H9 (cell line): ENCODE measurements around the gene ATF6. TPM values are rescaled to one million over a fixed set of nuclear protein-coding genes. Genes with fewer than 3 reads are reported as not detected.

ENCODE experiments used
- DNase-seq: peaks from one replicate; pipeline ENCODE4 v3.0.0-alpha.2; 2017
- H2AFZ ChIP-seq: one replicate; pipeline ENCODE4 v1.6.1; 2013; ENCODE audit warnings: mild to moderate bottlenecking, low read length, control low read depth, moderate library complexity
- H2AK5ac ChIP-seq: 2 replicates; pipeline ENCODE4 v1.6.1; 2013; ENCODE audit warnings: low read length, control low read depth, mixed read lengths; ENCODE audit not compliant: insufficient read length
- H2BK120ac ChIP-seq: one replicate; pipeline ENCODE4 v1.6.1; 2013; ENCODE audit warnings: low read depth, mild to moderate bottlenecking, low read length, control low read depth, inconsistent platforms; ENCODE audit not compliant: poor library complexity, severe bottlenecking
- H2BK12ac ChIP-seq: 2 replicates; pipeline ENCODE4 v1.6.1; 2013; ENCODE audit warnings: low read length, control low read depth, mixed read lengths, low read depth; ENCODE audit not compliant: insufficient read length
- H2BK15ac ChIP-seq: 2 replicates; pipeline ENCODE4 v1.6.1; 2013; ENCODE audit warnings: low read depth, low read length, control low read depth
- H2BK20ac ChIP-seq: one replicate; pipeline ENCODE4 v1.6.1; 2013; ENCODE audit warnings: low read depth, mild to moderate bottlenecking, low read length, control low read depth, inconsistent platforms; ENCODE audit not compliant: poor library complexity, severe bottlenecking
- H2BK5ac ChIP-seq: 2 replicates; pipeline ENCODE4 v1.6.1; 2013; ENCODE audit warnings: low read length, control low read depth, mixed read lengths; ENCODE audit not compliant: insufficient read length
- H3K14ac ChIP-seq: 2 replicates; pipeline ENCODE4 v1.6.1; 2013; ENCODE audit warnings: low read length, control low read depth; ENCODE audit not compliant: insufficient read depth
- H3K18ac ChIP-seq: 2 replicates; pipeline ENCODE4 v1.6.1; 2013; ENCODE audit warnings: low read depth, mild to moderate bottlenecking, mixed read lengths, low read length, control low read depth; ENCODE audit not compliant: insufficient read length
- H3K23ac ChIP-seq: 2 replicates; pipeline ENCODE4 v1.6.1; 2013; ENCODE audit warnings: low read length, control low read depth, mixed read lengths, low read depth; ENCODE audit not compliant: insufficient read length
- H3K23me2 ChIP-seq: 2 replicates; pipeline ENCODE4 v1.6.1; 2013; ENCODE audit warnings: low read depth, mild to moderate bottlenecking, mixed read lengths, low read length, control low read depth; ENCODE audit not compliant: insufficient read length, poor library complexity, severe bottlenecking
- H3K27ac ChIP-seq: 2 replicates; pipeline ENCODE4 v1.5.1; 2013; ENCODE audit warnings: low read length, control low read depth, mixed read lengths, low read depth; ENCODE audit not compliant: insufficient read length
- H3K27me3 ChIP-seq: 2 replicates; pipeline ENCODE4 v1.6.1; 2013; ENCODE audit warnings: low read length, control low read depth, inconsistent platforms; ENCODE audit not compliant: insufficient read depth
- H3K4ac ChIP-seq: 2 replicates; pipeline ENCODE4 v1.6.1; 2013; ENCODE audit warnings: low read depth, mild to moderate bottlenecking, control low read depth, inconsistent platforms, low read length, moderate library complexity
- H3K4me1 ChIP-seq: 2 replicates; pipeline ENCODE4 v1.6.1; 2013; ENCODE audit warnings: low read length, control low read depth, inconsistent platforms; ENCODE audit not compliant: insufficient read depth
- H3K4me2 ChIP-seq: 2 replicates; pipeline ENCODE4 v1.6.1; 2013; ENCODE audit warnings: low read length, control low read depth, mixed read lengths; ENCODE audit not compliant: insufficient read length, insufficient read depth
- H3K56ac ChIP-seq: 2 replicates; pipeline ENCODE4 v1.6.1; 2013; ENCODE audit warnings: low read depth, mild to moderate bottlenecking, mixed read lengths, low read length, control low read depth; ENCODE audit not compliant: insufficient read length
- H3K79me1 ChIP-seq: 2 replicates; pipeline ENCODE4 v1.6.1; 2013; ENCODE audit warnings: low read depth, mild to moderate bottlenecking, moderate library complexity, low read length, control low read depth, inconsistent platforms; ENCODE audit not compliant: insufficient read depth, poor library complexity, severe bottlenecking
- H3K79me2 ChIP-seq: 2 replicates; pipeline ENCODE4 v1.6.1; 2013; ENCODE audit warnings: low read length, control low read depth, inconsistent platforms; ENCODE audit not compliant: insufficient read depth
- H3K9ac ChIP-seq: 2 replicates; pipeline ENCODE4 v1.6.1; 2013; ENCODE audit warnings: low read length, control low read depth, mixed read lengths; ENCODE audit not compliant: insufficient read length; ENCODE audit errors: extremely low read depth
- H3K9me3 ChIP-seq: one replicate; pipeline ENCODE4 v1.6.1; 2013; ENCODE audit warnings: low read depth, low read length, inconsistent platforms; ENCODE audit not compliant: control insufficient read depth
- H3T11ph ChIP-seq: one replicate; pipeline ENCODE4 v1.6.1; 2013; ENCODE audit warnings: mild to moderate bottlenecking, low read length, control low read depth, inconsistent platforms
- H4K20me1 ChIP-seq: one replicate; pipeline ENCODE4 v1.6.1; 2013; ENCODE audit not compliant: control insufficient read depth, insufficient read length, insufficient read depth
- H4K5ac ChIP-seq: 2 replicates; pipeline ENCODE4 v1.6.1; 2013; ENCODE audit warnings: low read depth, mild to moderate bottlenecking, mixed read lengths, low read length, control low read depth; ENCODE audit not compliant: insufficient read length
- H4K8ac ChIP-seq: replicated peaks from 2 replicates; pipeline ENCODE4 v1.6.1; 2013; ENCODE audit warnings: low read length, control low read depth, mixed read lengths, low read depth; ENCODE audit not compliant: insufficient read length
- H4K91ac ChIP-seq: 2 replicates; pipeline ENCODE4 v1.6.1; 2013; ENCODE audit warnings: low read depth, mild to moderate bottlenecking, moderate library complexity, mixed read lengths, low read length, control low read depth; ENCODE audit not compliant: insufficient read length
- H3K27ac Mint-ChIP-seq, 3 experiments: 2 replicates in 2 of 3; 3 replicates in 1 of 3; pipeline ENCODE4 v1.8.0; 2020 to 2021; ENCODE audit warnings: mixed read lengths in 3 of 3, mild to moderate bottlenecking in 1 of 3, moderate library complexity in 1 of 3
- H3K27me3 Mint-ChIP-seq: 2 replicates; pipeline ENCODE4 v1.8.0; 2021; ENCODE audit warnings: low read depth, mild to moderate bottlenecking, moderate library complexity, mixed read lengths
- H3K36me3 Mint-ChIP-seq, 3 experiments: 2 replicates in 2 of 3; 3 replicates in 1 of 3; pipeline ENCODE4 v1.8.0; 2020 to 2021; ENCODE audit warnings: low read depth in 3 of 3, mixed read lengths in 3 of 3; ENCODE audit not compliant: insufficient read depth in 1 of 3
- H3K4me1 Mint-ChIP-seq, 2 experiments: 2 replicates each; pipeline ENCODE4 v1.8.0; 2020; ENCODE audit warnings: mixed read lengths in 2 of 2
- H3K4me3 Mint-ChIP-seq, 2 experiments: 2 replicates in 1 of 2; 3 replicates in 1 of 2; pipeline ENCODE4 v1.8.0; 2020 to 2021; ENCODE audit warnings: mild to moderate bottlenecking in 2 of 2, mixed read lengths in 2 of 2, moderate library complexity in 1 of 2
- H3K9me3 Mint-ChIP-seq, 2 experiments: 2 replicates in 1 of 2; 3 replicates in 1 of 2; pipeline ENCODE4 v1.8.0; 2020; ENCODE audit warnings: mild to moderate bottlenecking in 2 of 2, mixed read lengths in 2 of 2, moderate library complexity in 1 of 2
- CTCF ChIP-seq: fragments of 200-600 bp; sonication (generic); conservative IDR thresholded peaks from 3 replicates; pipeline ENCODE4 v1.8.0; 2021; ENCODE audit warnings: antibody characterized with exemption, mild to moderate bottlenecking
- WGBS: extraction: QIAGEN DNeasy Blood & Tissue Kit; methylation state at CpG from one replicate; pipeline ENCODE4 v1.1.7; 2013; ENCODE audit warnings: missing lambda C conversion rate, low lambda C conversion rate, mixed read lengths; ENCODE audit not compliant: insufficient read length; ENCODE audit errors: extremely low coverage; 5-methylcytosine and 5-hydroxymethylcytosine counted together
- total RNA-seq: library from RNA; stranded (reverse); gene quantifications from 2 replicates; pipeline ENCODE4 v1.2.1, GENCODE V29; 2021

ATF6 gene
- total RNA-seq, 1 experiment from 2014 or later, result 11.2 TPM

GRCh38 chr1:161864577-161864976, 98.5 kb downstream of the ATF6 start:
- Histone ChIP-seq H3K79me2 (no peaks in the 10 kb centered on the region), H4K91ac (no peak overlapping the region), H3K27ac (no peak overlapping the region), H3K14ac (no peak overlapping the region), H4K20me1 (no peaks in the 10 kb centered on the region), H2AFZ (no peak overlapping the region), H3K9me3 (no peaks in the 10 kb centered on the region), H3K23me2 (no peaks in the 10 kb centered on the region), H3K18ac (no peak overlapping the region), H3K4me1 (no peaks in the 10 kb centered on the region), H3T11ph (no peak overlapping the region), H2BK20ac (no peak overlapping the region), H2BK12ac (no peak overlapping the region), H2BK120ac (no peak overlapping the region), H3K79me1 (no peaks in the 10 kb centered on the region), H3K4ac (no peak overlapping the region), H2AK5ac (no peak overlapping the region), H3K56ac (no peak overlapping the region), H3K23ac (no peak overlapping the region), H3K27me3 (no peaks in the 10 kb centered on the region), H2BK5ac (no peak overlapping the region), H4K8ac (no peak overlapping the region), H4K5ac (no peak overlapping the region), H3K9ac (no peak overlapping the region), H3K4me2 (no peak overlapping the region), H2BK15ac (no peak overlapping the region)
- no peaks in the 10 kb centered on the region for H3K4me1 Mint-ChIP-seq
- H3K4me3 Mint-ChIP-seq, result no peak overlapping the region
- no peak for DNase-seq
- H3K36me3 Mint-ChIP-seq, result peaks cover 0 to 1% (median 0%) of the 10 kb centered on the region in 3 experiments; a peak in 1 of 7 replicates
- no peaks in the 10 kb centered on the region for H3K27me3 Mint-ChIP-seq
- no CpG with 5 or more reads among the region's 1 CpG for WGBS
- H3K27ac Mint-ChIP-seq, result no peak overlapping the region
- H3K9me3 Mint-ChIP-seq, result no peaks in the 10 kb centered on the region
- TF ChIP-seq CTCF, result no peak
